Erythroblast (primary cell): ENCODE results near the gene MAL.

Experiments used
- GATA1 ChIP-seq: IDR thresholded peaks from 2 replicates; pipeline ENCODE4 v1.6.1; 2011; ENCODE audit warnings: low read depth, mild to moderate bottlenecking, control low read depth, low read length, moderate library complexity
- POLR2A ChIP-seq: IDR thresholded peaks from 2 replicates; pipeline ENCODE4 v1.6.1; 2011; ENCODE audit warnings: mild to moderate bottlenecking, low read length

DNA sequence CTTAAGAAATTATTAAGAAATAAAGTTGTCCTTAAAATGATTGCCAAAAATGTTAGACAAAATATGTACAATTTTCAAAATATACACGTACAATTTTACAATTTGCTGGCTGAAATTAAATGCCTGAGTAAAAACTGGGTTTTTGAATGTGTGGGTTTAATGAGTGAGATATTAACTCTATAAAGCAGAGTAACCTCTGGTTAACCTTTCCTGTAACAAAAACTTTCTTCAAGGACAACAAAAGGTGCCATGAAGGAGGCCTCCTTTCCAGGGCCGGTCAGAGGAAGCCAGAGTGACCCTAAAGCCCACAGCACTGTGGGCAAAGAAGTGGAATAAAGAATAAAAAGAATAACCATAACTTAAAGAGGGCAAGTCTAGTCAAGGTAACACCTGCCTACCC, 16.5 kb upstream of the MAL start:
- TF ChIP-seq POLR2A (no peak), GATA1 (no peak)
